Body of pancreas (tissue), 4 donors: ENCODE data around the gene IDS. TPM values are rescaled to one million over a fixed set of nuclear protein-coding genes. Genes with fewer than 3 reads are reported as not detected.
"Not testable (repeated sequence)": the region's sequence is repeated elsewhere in the genome, so short reads cannot be mapped to it uniquely, and the experiment has no call there.

Experiments used
- ATAC-seq: fragments of 150-250 bp; one replicate; pipeline ENCODE4 v1.9.1; 2016
- DNase-seq, 4 donors: peaks; one replicate each; pipeline ENCODE4 v3.0.0-alpha.2; 2019
- H3K27ac ChIP-seq, 4 donors: fragments of 200-600 bp; sonication (generic); 1 replicate in 3 of 4; 2 replicates in 1 of 4; pipeline versions ENCODE4 v1.5.1 to v1.6.1; 2016 to 2019; ENCODE audit warnings: mild to moderate bottlenecking in 1 of 4, mixed read lengths in 1 of 4, moderate library complexity in 1 of 4
- H3K27me3 ChIP-seq, 2 donors: fragments of 200-600 bp; sonication (generic); one replicate each; pipeline ENCODE4 v1.6.0; 2016; ENCODE audit warnings: mild to moderate bottlenecking in 1 of 2
- H3K36me3 ChIP-seq, 2 donors: fragments of 200-600 bp; sonication (generic); replicated peaks in 1 of 2; 2 replicates each; pipeline ENCODE4 v1.5.1; 2016; ENCODE audit warnings: low read depth in 2 of 2; ENCODE audit not compliant: insufficient read depth in 1 of 2
- H3K4me1 ChIP-seq: fragments of 200-600 bp; sonication (generic); one replicate; pipeline ENCODE4 v1.6.0; 2016
- H3K4me3 ChIP-seq, 2 donors: fragments of 200-600 bp; sonication (generic); 1 replicate in 1 of 2; 2 replicates in 1 of 2; pipeline ENCODE4 v1.5.1; 2016 to 2019
- H3K9me3 ChIP-seq, 3 donors: fragments of 200-600 bp; sonication (generic); 1 replicate in 2 of 3; 2 replicates in 1 of 3; pipeline ENCODE4 v1.5.1; 2016
- POLR2A ChIP-seq, 3 donors: fragments of 450-650 bp; IDR thresholded peaks; one replicate each; pipeline ENCODE4 v1.6.1; 2016; ENCODE audit warnings: antibody characterized with exemption in 3 of 3, mild to moderate bottlenecking in 2 of 3
- WGBS, 2 donors: methylation state at CpG; one replicate each; pipeline ENCODE4 v1.1.5; 2017; 5-methylcytosine and 5-hydroxymethylcytosine counted together
- intact Hi-C: fragments of 100-400 bp; cut with DNase I; formaldehyde crosslinking; loops from one replicate; pipeline ENCODE4 v1.15.1; 2023
- total RNA-seq, 2 donors: library from RNA; depleted of rRNA; stranded (reverse); fragments of >200 nt; gene quantifications; one replicate each; pipeline ENCODE4 v1.1.0, GENCODE V29; 2016
- TF ChIP-seq, protein P1 (sequence below), 7 experiments: fragments of 450-650 bp in 4 of 7; fragments of 200-600 bp in 3 of 7; sonication (generic) in 3 of 7; IDR thresholded peaks; one replicate each; pipeline ENCODE4 v1.5.1; 2016 to 2019; ENCODE audit warnings: antibody characterized with exemption in 7 of 7

The IDS gene
- total RNA-seq, 2 donors from 2014 or later: 39.7 to 49.4 TPM

DNA sequence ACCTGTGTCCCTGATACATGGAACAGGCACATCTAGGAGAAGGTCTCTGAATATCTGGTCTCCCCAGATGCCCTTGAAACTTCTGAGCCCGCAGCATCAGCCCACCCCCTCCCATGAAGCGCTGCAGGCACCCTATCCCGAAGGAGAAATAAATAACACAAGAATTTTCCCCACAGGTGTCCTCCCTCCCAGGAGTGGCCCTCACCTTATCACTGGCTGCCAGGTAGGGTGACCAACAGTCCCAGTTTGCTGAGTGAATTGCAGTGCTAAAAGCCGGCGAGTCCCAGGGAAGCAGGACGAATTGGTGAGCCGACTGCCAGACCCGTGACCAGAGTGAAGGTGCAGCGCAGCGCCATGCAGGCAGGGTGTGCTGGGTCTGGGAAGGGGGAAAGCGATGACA, 28.9 kb upstream of the IDS start:
- H3K4me1 ChIP-seq, H3K27ac ChIP-seq, H3K36me3 ChIP-seq, H3K4me3 ChIP-seq, intact Hi-C loops, H3K27me3 ChIP-seq, H3K9me3 ChIP-seq: not testable (repeated sequence)
- DNase-seq: peak in 1 of 4 donors; percentile 43
- ATAC-seq: peak; percentile 58
- WGBS, 2 donors: 25% methylated on average over 8 of the region's 11 CpGs; no CpG with 5 or more reads in 1 of the 2 donors

DNA sequence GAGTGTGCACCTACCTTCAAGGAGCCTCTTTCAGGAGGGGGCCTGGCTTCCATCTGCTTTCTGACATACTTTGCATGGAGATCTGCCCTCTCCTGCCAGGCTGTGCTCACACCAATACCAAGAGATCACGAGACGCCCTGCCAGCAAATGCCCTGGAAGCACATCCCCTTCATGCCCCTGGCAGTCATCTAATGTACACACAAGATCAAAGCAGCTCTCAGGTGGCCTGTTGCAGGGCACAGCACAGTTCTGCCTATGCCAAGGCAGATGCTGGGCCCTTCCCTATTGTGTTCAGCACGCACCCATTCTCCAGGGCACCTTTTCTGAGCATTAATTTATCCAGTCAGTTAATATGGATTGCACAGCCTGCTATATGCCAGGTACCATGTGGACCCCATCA, 27.8 kb upstream of the IDS start:
- H3K4me1 ChIP-seq, ATAC-seq, H3K4me3 ChIP-seq, intact Hi-C loops, H3K36me3 ChIP-seq, H3K9me3 ChIP-seq, H3K27me3 ChIP-seq, DNase-seq, H3K27ac ChIP-seq: not testable (repeated sequence)
- WGBS, 2 donors: no CpG with 5 or more reads among the region's 3 CpGs

DNA sequence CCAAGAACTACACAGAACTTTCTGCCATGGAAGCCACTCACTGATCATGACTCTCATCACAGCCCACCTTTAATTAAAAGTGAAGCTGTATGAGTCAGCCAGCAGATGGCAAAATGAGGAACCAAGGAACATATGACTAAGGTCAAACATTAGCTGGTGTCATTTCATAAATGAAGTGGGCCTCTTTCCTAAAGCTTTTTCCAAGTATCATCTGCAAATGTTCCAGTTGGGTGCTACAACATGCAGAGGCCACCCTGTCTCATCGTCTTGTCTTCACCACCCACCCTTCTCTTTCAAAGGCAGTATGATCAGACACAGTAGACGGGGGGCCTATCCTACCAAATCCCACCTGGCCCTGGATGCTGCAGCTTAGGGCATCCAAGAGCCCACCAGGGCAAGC, 26.5 kb upstream of the IDS start:
- no peaks in the 10 kb centered on the region for H3K36me3 ChIP-seq
- H3K4me3 ChIP-seq: no peak overlapping the region
- DNase-seq (no peak), ATAC-seq (no peak)
- no peaks in the 10 kb centered on the region for H3K4me1 ChIP-seq
- H3K27me3 ChIP-seq: no peaks in the 10 kb centered on the region
- WGBS, 2 donors: 79 to 80% methylated on average over 2 of the region's 2 CpGs
- no peaks in the 10 kb centered on the region for H3K9me3 ChIP-seq
- no peak overlapping the region for H3K27ac ChIP-seq
- TF ChIP-seq, protein P1, sequence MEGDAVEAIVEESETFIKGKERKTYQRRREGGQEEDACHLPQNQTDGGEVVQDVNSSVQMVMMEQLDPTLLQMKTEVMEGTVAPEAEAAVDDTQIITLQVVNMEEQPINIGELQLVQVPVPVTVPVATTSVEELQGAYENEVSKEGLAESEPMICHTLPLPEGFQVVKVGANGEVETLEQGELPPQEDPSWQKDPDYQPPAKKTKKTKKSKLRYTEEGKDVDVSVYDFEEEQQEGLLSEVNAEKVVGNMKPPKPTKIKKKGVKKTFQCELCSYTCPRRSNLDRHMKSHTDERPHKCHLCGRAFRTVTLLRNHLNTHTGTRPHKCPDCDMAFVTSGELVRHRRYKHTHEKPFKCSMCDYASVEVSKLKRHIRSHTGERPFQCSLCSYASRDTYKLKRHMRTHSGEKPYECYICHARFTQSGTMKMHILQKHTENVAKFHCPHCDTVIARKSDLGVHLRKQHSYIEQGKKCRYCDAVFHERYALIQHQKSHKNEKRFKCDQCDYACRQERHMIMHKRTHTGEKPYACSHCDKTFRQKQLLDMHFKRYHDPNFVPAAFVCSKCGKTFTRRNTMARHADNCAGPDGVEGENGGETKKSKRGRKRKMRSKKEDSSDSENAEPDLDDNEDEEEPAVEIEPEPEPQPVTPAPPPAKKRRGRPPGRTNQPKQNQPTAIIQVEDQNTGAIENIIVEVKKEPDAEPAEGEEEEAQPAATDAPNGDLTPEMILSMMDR (IDR thresholded peaks at IDR 0.05): no peak
- no peak for TF ChIP-seq POLR2A (IDR thresholded peaks at IDR 0.05)
- intact Hi-C loops: no loop called here

DNA sequence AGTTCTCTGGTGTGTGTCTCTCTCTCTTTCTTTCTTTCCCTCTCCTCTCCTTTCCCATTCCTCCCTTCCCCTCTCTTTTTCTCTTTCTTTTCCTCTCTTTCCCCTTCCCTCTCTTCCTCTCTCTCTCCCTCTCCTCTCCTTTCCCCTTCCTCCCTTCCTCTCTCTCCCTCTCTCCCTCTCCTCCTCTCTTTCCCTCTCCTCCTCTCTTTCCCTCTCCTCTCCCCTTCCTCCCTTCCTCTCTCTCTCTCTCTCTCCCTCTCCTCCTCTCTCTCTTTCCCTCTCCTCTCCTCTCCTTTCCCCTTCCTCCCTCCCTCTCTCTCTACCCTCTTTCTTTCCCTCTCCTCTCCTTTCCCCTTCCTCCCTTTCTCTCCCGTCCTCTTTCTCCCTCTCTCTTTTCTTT, 23.3 kb upstream of the IDS start:
- Histone ChIP-seq H3K9me3 (no peaks in the 10 kb centered on the region), H3K4me3 (no peak overlapping the region), H3K4me1 (no peaks in the 10 kb centered on the region), H3K27ac (no peak overlapping the region), H3K36me3 (no peaks in the 10 kb centered on the region), H3K27me3 (no peaks in the 10 kb centered on the region)
- WGBS, 2 donors: 80% methylated on average over 1 of the region's 1 CpG; no CpG with 5 or more reads in 1 of the 2 donors
- TF ChIP-seq POLR2A (IDR thresholded peaks at IDR 0.05): no peak
- TF ChIP-seq, protein P1 (IDR thresholded peaks at IDR 0.05): no peak
- ATAC-seq (no peak), DNase-seq (no peak)
- intact Hi-C loops: no loop called here

DNA sequence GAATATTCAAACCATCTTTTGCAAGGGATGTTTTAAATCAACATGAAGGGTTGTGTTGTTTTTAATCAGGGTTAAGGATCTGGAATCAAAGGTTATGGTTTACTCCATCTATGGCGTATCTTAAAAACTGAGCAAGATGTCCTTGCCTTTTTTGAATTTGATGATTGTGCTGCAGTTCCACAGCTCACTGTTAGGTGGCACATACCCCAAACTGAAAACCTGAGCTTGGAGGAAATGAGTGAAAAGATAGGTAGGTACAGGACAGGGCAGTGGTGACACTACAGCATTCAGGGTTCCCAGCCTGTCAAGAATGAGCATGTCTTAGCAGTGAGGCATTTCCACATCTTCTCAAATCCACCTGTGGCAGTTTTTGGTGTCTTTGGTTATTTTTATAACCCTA, 22.6 kb upstream of the IDS start:
- intact Hi-C loops: no loop called here
- Histone ChIP-seq H3K4me1 (peaks cover 6% of the 10 kb centered on the region), H3K9me3 (no peaks in the 10 kb centered on the region), H3K27ac (no peak overlapping the region), H3K36me3 (no peaks in the 10 kb centered on the region), H3K4me3 (no peak overlapping the region), H3K27me3 (no peaks in the 10 kb centered on the region)
- ATAC-seq (no peak), DNase-seq (peak in 1 of 4 donors; percentile 25)
- WGBS, 2 donors: 42 to 73% methylated on average over 1 of the region's 1 CpG
- TF ChIP-seq, protein P1 (IDR thresholded peaks at IDR 0.05): peak in 6 of 7 experiments; percentile 15 to 61 (median 46)
- TF ChIP-seq POLR2A (IDR thresholded peaks at IDR 0.05): no peak

DNA sequence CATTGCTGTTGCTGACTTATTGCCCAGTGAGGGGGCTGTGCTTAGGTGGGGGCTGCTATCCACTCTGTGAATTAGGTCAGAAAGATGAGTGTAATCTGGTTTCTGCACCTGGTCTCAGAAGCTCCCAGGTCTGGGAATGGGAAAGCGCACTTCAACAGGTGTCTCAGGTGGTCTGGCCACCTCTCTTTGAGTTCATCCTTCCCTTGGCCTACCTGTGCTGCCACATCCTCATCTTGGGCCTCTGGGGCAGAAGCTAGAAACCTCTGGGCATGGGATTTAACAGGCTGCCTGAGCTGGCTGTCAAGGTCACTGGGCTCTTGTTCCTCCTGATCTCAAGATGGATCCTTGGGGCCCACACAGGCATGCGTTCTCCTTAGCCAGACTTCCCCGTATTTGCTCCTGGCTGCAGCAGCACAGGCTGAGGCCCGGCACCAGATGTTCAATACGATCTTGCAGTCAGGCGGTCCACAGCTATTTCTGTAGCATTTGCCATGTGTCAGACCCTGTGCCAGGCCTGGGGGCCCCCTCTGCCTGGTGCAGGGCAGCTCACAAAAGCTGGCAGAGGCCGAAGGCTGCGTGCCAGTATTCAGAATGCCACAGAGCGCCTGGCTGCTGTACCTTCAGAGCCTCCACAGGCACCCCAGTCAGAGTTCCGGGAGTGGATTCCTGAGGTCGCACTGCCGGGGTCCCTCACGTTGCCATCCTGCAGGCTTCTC, 21.4 kb upstream of the IDS start:
- ATAC-seq, H3K4me3 ChIP-seq, H3K36me3 ChIP-seq, intact Hi-C loops, H3K9me3 ChIP-seq, H3K27me3 ChIP-seq: not testable (repeated sequence)
- H3K4me1 ChIP-seq: peaks cover 14% of the 10 kb centered on the region
- peak overlapping the region in 2 of 4 donors; percentile 7 to 8 for H3K27ac ChIP-seq
- peak in 3 of 4 donors; percentile 14 to 37 (median 35) for DNase-seq
- 71% methylated on average over 3 of the region's 13 CpGs; no CpG with 5 or more reads in 1 of the 2 donors for WGBS, 2 donors

DNA sequence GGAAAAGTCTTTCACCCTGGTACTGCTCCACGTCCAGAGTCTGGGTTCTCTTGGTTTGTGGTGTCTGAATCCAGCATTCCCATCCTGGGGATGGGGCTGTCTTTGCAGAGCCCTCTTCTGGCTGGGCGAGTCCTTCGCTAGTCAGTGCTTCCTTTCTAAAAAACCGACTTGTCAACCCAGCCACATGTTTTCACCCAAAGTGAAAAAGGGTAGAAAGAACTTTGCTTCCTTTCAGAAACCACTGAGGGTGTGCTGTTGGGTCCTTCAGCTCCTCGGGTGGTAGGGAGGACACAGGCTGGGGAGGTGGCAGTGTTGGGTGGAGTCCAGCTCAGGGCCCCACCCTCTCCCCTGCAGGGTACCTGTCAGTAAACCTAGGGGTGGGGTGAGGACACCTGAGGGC, 20.8 kb upstream of the IDS start:
- Histone ChIP-seq H3K4me1 (peaks cover 14% of the 10 kb centered on the region), H3K27ac (peak overlapping the region in 1 of 4 donors; percentile 8)
- H3K9me3 ChIP-seq, DNase-seq, ATAC-seq, H3K4me3 ChIP-seq, intact Hi-C loops, H3K36me3 ChIP-seq, H3K27me3 ChIP-seq: not testable (repeated sequence)
- 80% methylated on average over 1 of the region's 5 CpGs; no CpG with 5 or more reads in 1 of the 2 donors for WGBS, 2 donors

DNA sequence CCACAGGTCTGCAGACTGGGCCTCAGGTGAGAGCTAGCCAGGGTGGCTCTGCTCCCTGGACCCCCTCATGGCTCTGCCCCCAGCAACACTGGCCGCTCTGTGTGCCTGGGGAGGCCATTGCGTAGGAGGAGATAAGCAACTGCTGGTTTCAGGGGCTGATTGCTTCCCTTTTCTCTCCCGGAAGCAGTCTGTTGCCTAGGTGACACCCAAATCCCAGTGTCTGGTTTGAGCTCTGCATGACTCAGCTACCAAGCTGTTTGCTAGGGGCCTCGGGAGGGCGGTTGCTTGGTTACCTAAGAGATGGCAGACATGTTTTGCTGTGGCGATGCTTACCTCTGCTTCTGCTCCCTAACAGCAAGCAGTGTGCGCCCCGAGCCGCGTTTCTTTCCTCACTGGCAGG, 20.3 kb upstream of the IDS start:
- peak in 3 of 4 donors; percentile 27 to 61 (median 34) for DNase-seq
- intact Hi-C loops, H3K36me3 ChIP-seq, H3K4me3 ChIP-seq, H3K27me3 ChIP-seq, H3K27ac ChIP-seq, H3K9me3 ChIP-seq: not testable (repeated sequence)
- peaks cover 14% of the 10 kb centered on the region for H3K4me1 ChIP-seq
- ATAC-seq: peak; percentile 64
- 30% methylated on average over 2 of the region's 10 CpGs; no CpG with 5 or more reads in 1 of the 2 donors for WGBS, 2 donors
